ENCODE data around the gene LMAN1L. TPM values are rescaled to one million over a fixed set of nuclear protein-coding genes. Genes with fewer than 3 reads are reported as not detected.

Gene LMAN1L
- total RNA-seq, 4 donors from 2014 or later: not detected

- H3K4me3 ChIP-seq: no peak overlapping the region
- TF ChIP-seq CTCF (IDR thresholded peaks at IDR 0.05): no peak
- TF ChIP-seq POLR2A (IDR thresholded peaks at IDR 0.05): no peak
- H3K36me3 ChIP-seq: no peaks in the 10 kb centered on the region
- H3K9me3 ChIP-seq: no peaks in the 10 kb centered on the region
- H3K27me3 ChIP-seq: no peaks in the 10 kb centered on the region
- peaks cover 8 to 37% (median 14%) of the 10 kb centered on the region in 4 donors for H3K4me1 ChIP-seq
- no peak overlapping the region for H3K27ac ChIP-seq
- DNase-seq: no peak
Measured at GRCh38 chr15:74820056-74820455, 7.4 kb downstream of the LMAN1L start.

GRCh38 chr15:74821091-74821789 is 8.6 kb downstream of the LMAN1L start:
- no peaks in the 10 kb centered on the region for H3K9me3 ChIP-seq
- peak in 1 of 3 donors; percentile 62 for DNase-seq
- H3K27me3 ChIP-seq: no peaks in the 10 kb centered on the region
- peaks cover 8 to 30% (median 14%) of the 10 kb centered on the region in 4 donors for H3K4me1 ChIP-seq
- TF ChIP-seq CTCF (IDR thresholded peaks at IDR 0.05) (no peak), POLR2A (IDR thresholded peaks at IDR 0.05) (no peak)
- H3K36me3 ChIP-seq: no peaks in the 10 kb centered on the region
- H3K4me3 ChIP-seq: peak overlapping the region in 1 of 4 donors; percentile 18
- H3K27ac ChIP-seq: no peak overlapping the region

GRCh38 chr15:74821790-74822158 is 9.1 kb downstream of the LMAN1L start:
- Histone ChIP-seq H3K4me3 (no peak overlapping the region), H3K36me3 (no peaks in the 10 kb centered on the region), H3K27ac (no peak overlapping the region), H3K9me3 (no peaks in the 10 kb centered on the region), H3K4me1 (peaks cover 3 to 30% (median 16%) of the 10 kb centered on the region in 4 donors), H3K27me3 (peaks cover 0 to 3% of the 10 kb centered on the region in 2 donors)
- DNase-seq: no peak
- TF ChIP-seq CTCF (IDR thresholded peaks at IDR 0.05) (no peak), POLR2A (IDR thresholded peaks at IDR 0.05) (no peak)

GRCh38 chr15:74822233-74822632 is 9.6 kb downstream of the LMAN1L start:
- H3K36me3 ChIP-seq: no peaks in the 10 kb centered on the region
- no peak for DNase-seq
- H3K9me3 ChIP-seq: no peaks in the 10 kb centered on the region
- TF ChIP-seq CTCF (IDR thresholded peaks at IDR 0.05) (no peak), POLR2A (IDR thresholded peaks at IDR 0.05) (no peak)
- no peak overlapping the region for H3K27ac ChIP-seq
- H3K4me3 ChIP-seq: no peak overlapping the region
- H3K4me1 ChIP-seq: peaks cover 3 to 28% (median 16%) of the 10 kb centered on the region in 4 donors
- peaks cover 0 to 5% of the 10 kb centered on the region in 2 donors for H3K27me3 ChIP-seq

- Histone ChIP-seq H3K27me3 (peaks cover 0 to 5% of the 10 kb centered on the region in 2 donors), H3K4me3 (no peak overlapping the region), H3K4me1 (peaks cover 3 to 20% (median 14%) of the 10 kb centered on the region in 4 donors), H3K9me3 (no peaks in the 10 kb centered on the region), H3K36me3 (no peaks in the 10 kb centered on the region), H3K27ac (no peak overlapping the region)
- TF ChIP-seq CTCF (IDR thresholded peaks at IDR 0.05): no peak
- TF ChIP-seq POLR2A (IDR thresholded peaks at IDR 0.05): no peak
- no peak for DNase-seq
Measured at GRCh38 chr15:74823324-74823723, 10.7 kb downstream of the LMAN1L start.

Data from Peyer's patch (tissue), 4 donors.